ENCODE measurements around the gene GDF15.
"Not testable (repeated sequence)": the region's sequence is repeated elsewhere in the genome, so short reads cannot be mapped to it uniquely, and the experiment has no call there.

GDF15 gene

GRCh38 chr19:18393836-18394235 is 7.9 kb downstream of the GDF15 start:
- DNase-seq: no peak

GRCh38 chr19:18396471-18397241 is 10.7 kb downstream of the GDF15 start:
- no peak for DNase-seq

- DNase-seq: no peak
Measured at GRCh38 chr19:18397242-18398202, 11.6 kb downstream of the GDF15 start, which contains the start of gene LRRC25. Gene LRRC25 (minus strand): TSS chr19:18397622. CDS start chr19:18396963, 659 bp downstream.

GRCh38 chr19:18399008-18399407 is 13.1 kb downstream of the GDF15 start:
- no peak for DNase-seq

GRCh38 chr19:18401580-18402112 is 15.7 kb downstream of the GDF15 start:
- DNase-seq: peak; percentile 27

- DNase-seq: not testable (repeated sequence)
Measured at GRCh38 chr19:18402455-18403248, 16.7 kb downstream of the GDF15 start.

- DNase-seq: not testable (repeated sequence)
Measured at GRCh38 chr19:18405754-18406153, 19.8 kb downstream of the GDF15 start.

- no peak for DNase-seq
Measured at GRCh38 chr19:18406749-18407148, 20.8 kb downstream of the GDF15 start.

GRCh38 chr19:18408053-18408476 is 22.1 kb downstream of the GDF15 start:
- no peak for DNase-seq

- DNase-seq: no peak
Measured at GRCh38 chr19:18412610-18413239, 26.8 kb downstream of the GDF15 start.

- DNase-seq: no peak
Measured at GRCh38 chr19:18414504-18415177, 28.7 kb downstream of the GDF15 start.

GRCh38 chr19:18415178-18415867 is 29.4 kb downstream of the GDF15 start:
- no peak for DNase-seq

- peak; percentile 48 for DNase-seq
Measured at GRCh38 chr19:18416778-18417249, 30.9 kb downstream of the GDF15 start.

- DNase-seq: no peak
Measured at GRCh38 chr19:18417250-18418028, 31.5 kb downstream of the GDF15 start.

- DNase-seq: no peak
Measured at GRCh38 chr19:18418029-18418482, 32.1 kb downstream of the GDF15 start.

GRCh38 chr19:18418483-18419194 is 32.7 kb downstream of the GDF15 start:
- DNase-seq: no peak

- no peak for DNase-seq
Measured at GRCh38 chr19:18419195-18419698, 33.3 kb downstream of the GDF15 start, which contains the start of gene SSBP4. Gene SSBP4 (plus strand): TSS chr19:18419398. CDS start chr19:18419649, 251 bp downstream.

GRCh38 chr19:18419699-18420460 is 33.9 kb downstream of the GDF15 start:
- no peak for DNase-seq

Measured in DMS 273 treated with DMSO at 0.1 percent for 48 hours (cell line).